ENCODE results near the gene TANC1. TPM values are rescaled to one million over a fixed set of nuclear protein-coding genes. Genes with fewer than 3 reads are reported as not detected.

The TANC1 gene
- 56.9 and 138 TPM in 2 replicates for total RNA-seq (ENCODE audit: low replicate concordance)
- long read RNA-seq, full-length matches to known transcripts, result 3 of 86 reads
- long read RNA-seq, partial matches to known transcripts, result 60 of 86 reads
- long read RNA-seq, other reads (novel, unspliced or antisense), result 23 of 86 reads

- Mint-ChIP-seq H3K27me3 (peaks cover 2% of the 10 kb centered on the region), H3K9me3 (no peaks in the 10 kb centered on the region), H3K4me1 (ENCODE audit: unreplicated experiment) (peaks cover 60% of the 10 kb centered on the region), H3K36me3 (peaks cover 7% of the 10 kb centered on the region), H3K4me3 (peak within 1 kb of the TSS; percentile 96), H3K27ac (peak within 1 kb of the TSS; percentile 94)
- peak; percentile 97 for DNase-seq (ENCODE audit: extremely low spot score, unreplicated experiment)
- TF ChIP-seq, protein P1, sequence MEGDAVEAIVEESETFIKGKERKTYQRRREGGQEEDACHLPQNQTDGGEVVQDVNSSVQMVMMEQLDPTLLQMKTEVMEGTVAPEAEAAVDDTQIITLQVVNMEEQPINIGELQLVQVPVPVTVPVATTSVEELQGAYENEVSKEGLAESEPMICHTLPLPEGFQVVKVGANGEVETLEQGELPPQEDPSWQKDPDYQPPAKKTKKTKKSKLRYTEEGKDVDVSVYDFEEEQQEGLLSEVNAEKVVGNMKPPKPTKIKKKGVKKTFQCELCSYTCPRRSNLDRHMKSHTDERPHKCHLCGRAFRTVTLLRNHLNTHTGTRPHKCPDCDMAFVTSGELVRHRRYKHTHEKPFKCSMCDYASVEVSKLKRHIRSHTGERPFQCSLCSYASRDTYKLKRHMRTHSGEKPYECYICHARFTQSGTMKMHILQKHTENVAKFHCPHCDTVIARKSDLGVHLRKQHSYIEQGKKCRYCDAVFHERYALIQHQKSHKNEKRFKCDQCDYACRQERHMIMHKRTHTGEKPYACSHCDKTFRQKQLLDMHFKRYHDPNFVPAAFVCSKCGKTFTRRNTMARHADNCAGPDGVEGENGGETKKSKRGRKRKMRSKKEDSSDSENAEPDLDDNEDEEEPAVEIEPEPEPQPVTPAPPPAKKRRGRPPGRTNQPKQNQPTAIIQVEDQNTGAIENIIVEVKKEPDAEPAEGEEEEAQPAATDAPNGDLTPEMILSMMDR (conservative IDR thresholded peaks at IDR 0.05), result no peak
Measured at GRCh38 chr2:158968396-158969161, at the start of gene TANC1. TSS of gene TANC1 (plus strand) at chr2:158968640. CDS start at chr2:159065911, 97,271 bp downstream.

- Mint-ChIP-seq H3K27me3 (no peaks in the 10 kb centered on the region), H3K4me3 (no peak overlapping the region), H3K9me3 (peaks cover 9% of the 10 kb centered on the region), H3K4me1 (ENCODE audit: unreplicated experiment) (peaks cover 29% of the 10 kb centered on the region), H3K27ac (no peak overlapping the region), H3K36me3 (no peaks in the 10 kb centered on the region)
- TF ChIP-seq, protein P1 (conservative IDR thresholded peaks at IDR 0.05), result no peak
- no peak for DNase-seq (ENCODE audit: extremely low spot score, unreplicated experiment)
Measured at GRCh38 chr2:158921599-158922408, 46.6 kb upstream of the TANC1 start.

GRCh38 chr2:158922601-158923000, 45.8 kb upstream of the TANC1 start:
- H3K27me3 Mint-ChIP-seq, result no peaks in the 10 kb centered on the region
- no peak for DNase-seq (ENCODE audit: extremely low spot score, unreplicated experiment)
- no peak overlapping the region for H3K27ac Mint-ChIP-seq
- no peak overlapping the region for H3K4me3 Mint-ChIP-seq
- TF ChIP-seq, protein P1 (conservative IDR thresholded peaks at IDR 0.05), result no peak
- H3K4me1 Mint-ChIP-seq (ENCODE audit: unreplicated experiment), result peaks cover 29% of the 10 kb centered on the region
- H3K9me3 Mint-ChIP-seq, result peaks cover 9% of the 10 kb centered on the region
- H3K36me3 Mint-ChIP-seq, result no peaks in the 10 kb centered on the region

GRCh38 chr2:158923180-158923594, 45.3 kb upstream of the TANC1 start:
- H3K36me3 Mint-ChIP-seq, result no peaks in the 10 kb centered on the region
- peaks cover 29% of the 10 kb centered on the region for H3K4me1 Mint-ChIP-seq (ENCODE audit: unreplicated experiment)
- DNase-seq (ENCODE audit: extremely low spot score, unreplicated experiment), result no peak
- TF ChIP-seq, protein P1 (conservative IDR thresholded peaks at IDR 0.05), result no peak
- H3K27me3 Mint-ChIP-seq, result no peaks in the 10 kb centered on the region
- H3K4me3 Mint-ChIP-seq, result peak overlapping the region; percentile 16
- peaks cover 9% of the 10 kb centered on the region for H3K9me3 Mint-ChIP-seq
- no peak overlapping the region for H3K27ac Mint-ChIP-seq

DNA sequence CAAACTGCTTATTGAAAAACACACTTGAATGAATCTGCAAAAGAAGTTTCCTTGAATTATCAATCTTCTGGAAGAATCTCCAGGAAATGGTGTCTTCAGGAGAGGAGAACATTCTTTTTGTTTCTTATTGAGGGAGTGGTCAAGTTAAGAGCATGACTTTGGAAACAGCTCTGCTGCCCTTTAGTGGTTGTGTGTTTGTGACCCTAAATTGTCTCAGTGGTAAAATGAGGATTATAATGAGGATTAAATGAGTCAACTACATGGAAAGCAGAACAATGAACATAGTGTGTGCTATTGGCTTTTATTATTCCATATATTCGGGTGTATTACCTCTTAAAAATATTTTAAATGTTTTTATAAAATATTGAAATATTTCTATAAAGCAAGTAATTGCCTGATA, 44.8 kb upstream of the TANC1 start:
- peaks cover 9% of the 10 kb centered on the region for H3K9me3 Mint-ChIP-seq
- peaks cover 27% of the 10 kb centered on the region for H3K4me1 Mint-ChIP-seq (ENCODE audit: unreplicated experiment)
- TF ChIP-seq, protein P1 (conservative IDR thresholded peaks at IDR 0.05), result no peak
- no peak for DNase-seq (ENCODE audit: extremely low spot score, unreplicated experiment)
- H3K27ac Mint-ChIP-seq, result no peak overlapping the region
- no peaks in the 10 kb centered on the region for H3K27me3 Mint-ChIP-seq
- H3K4me3 Mint-ChIP-seq, result peak overlapping the region; percentile 16
- H3K36me3 Mint-ChIP-seq, result no peaks in the 10 kb centered on the region
